K562 treated with DMSO at 1 percent for 12 hours (cell line): ENCODE measurements around the gene RER1. TPM values are rescaled to one million over a fixed set of nuclear protein-coding genes. Genes with fewer than 3 reads are reported as not detected.

Source experiments
- total RNA-seq: library from RNA; unstranded; fragments of 300-600 nt; gene quantifications from 2 replicates; pipeline ENCODE4 v1.2.3, GENCODE V29; 2022; ENCODE audit not compliant: insufficient read depth

RER1 gene
- 75.6 and 112 TPM in 2 replicates for total RNA-seq

DNA sequence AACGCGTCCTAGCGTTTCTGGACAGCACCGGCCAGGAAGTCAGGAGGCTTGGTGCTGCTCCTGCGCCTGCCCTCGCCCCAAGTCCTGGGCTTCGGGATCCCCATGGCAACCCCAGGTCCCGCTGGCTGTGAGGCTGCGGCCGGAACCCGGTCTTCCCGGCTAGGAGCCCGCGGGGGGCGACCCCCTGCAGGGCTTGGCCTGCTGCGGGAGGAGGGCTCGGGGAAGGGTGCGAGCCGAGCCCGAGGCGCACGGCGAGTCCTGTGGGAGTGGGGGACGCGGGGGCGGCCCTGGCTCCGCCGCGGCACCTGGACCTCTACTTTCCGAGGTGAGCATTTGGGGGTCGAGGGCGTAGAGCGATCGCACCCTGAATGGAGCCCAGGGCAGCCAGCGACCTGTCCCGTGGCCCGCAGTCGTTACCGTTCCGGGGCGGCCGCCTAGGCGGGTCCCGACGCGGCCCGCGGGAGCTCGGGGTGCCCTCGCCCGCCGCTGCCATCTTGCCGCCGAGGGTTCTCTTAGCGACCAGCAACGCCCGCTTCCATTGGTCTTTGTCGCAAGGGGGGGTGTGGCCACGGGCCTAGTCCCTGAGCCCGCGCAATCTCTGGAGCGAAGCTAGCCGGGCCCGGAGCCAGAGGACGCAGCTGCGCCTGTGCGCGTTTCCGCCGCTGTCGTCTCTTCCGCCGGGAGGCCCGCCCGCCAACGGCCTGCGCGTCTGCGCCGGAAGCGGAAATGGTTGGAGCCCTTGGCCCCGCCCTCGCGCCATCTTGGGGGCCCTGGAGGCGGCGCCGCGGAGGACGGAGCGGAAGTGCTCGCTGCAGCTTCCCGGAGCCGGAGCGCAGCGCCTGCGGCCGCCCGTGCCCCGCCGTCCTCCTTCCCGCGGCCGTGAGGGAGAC is at the start of gene RER1, which contains the start of gene MORN1:
Gene RER1 (plus strand): TSS at position 801 of the 890 bp plus-strand sequence. CDS start 3,950 bp downstream, outside the sequence.
Gene MORN1 (minus strand): TSS at position 514 of the 890 bp plus-strand sequence. CDS start 21 bp downstream, at position 493.

DNA sequence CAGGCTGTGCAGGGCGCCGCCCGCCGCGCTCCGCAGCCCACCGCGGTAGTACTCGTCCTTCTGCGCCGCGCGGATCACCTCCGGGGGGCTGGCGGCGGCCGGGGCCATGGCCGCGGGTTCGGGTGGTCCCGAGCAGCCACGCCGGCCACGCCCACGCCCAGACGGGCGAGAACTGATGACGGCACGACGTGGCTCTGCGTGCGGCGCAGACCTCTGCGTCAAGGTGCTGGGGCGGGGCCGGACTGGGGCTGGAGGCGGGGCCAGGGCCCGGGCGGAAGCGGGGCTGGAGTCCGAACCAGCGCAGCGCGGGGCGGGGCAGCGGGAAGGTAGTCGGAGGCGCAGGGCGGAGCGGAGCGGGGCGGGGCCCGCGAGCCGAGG is 20.7 kb downstream of the RER1 start, which contains the start of gene PEX10:
Gene PEX10 (minus strand): TSS at position 170 of the 378 bp plus-strand sequence. CDS start 62 bp downstream, at position 108.

Other genes with a start within 250 kb of the RER1 start
- gene FAAP20, start 197.1 kb upstream of the RER1 start, total RNA-seq: 190 and 343 TPM in 2 replicates
- gene SKI, start 163.5 kb upstream of the RER1 start, total RNA-seq: 9.8 and 37.8 TPM in 2 replicates
- 1.6 and 2.1 TPM in 2 replicates for gene MORN1, start 287 bp upstream of the RER1 start, total RNA-seq
- 8.8 and 12.7 TPM in 2 replicates for gene PEX10, start 20.7 kb downstream of the RER1 start, total RNA-seq
- gene PLCH2, start 84.4 kb downstream of the RER1 start, total RNA-seq: not detected in 2 replicates
- 31.6 and 41.5 TPM in 2 replicates for gene PANK4, start 134.8 kb downstream of the RER1 start, total RNA-seq
- gene HES5, start 138.4 kb downstream of the RER1 start, total RNA-seq: not detected in 2 replicates
- gene TNFRSF14, start 164.5 kb downstream of the RER1 start, total RNA-seq: 6.3 and 9.2 TPM in 2 replicates
- 12.8 and 16.2 TPM in 2 replicates for gene PRXL2B, start 194.9 kb downstream of the RER1 start, total RNA-seq
- 0.43 TPM in 1 of 2 replicates, not detected in the other for gene MMEL1, start 241.2 kb downstream of the RER1 start, total RNA-seq